ENCODE data around the gene CPNE4.

DNA sequence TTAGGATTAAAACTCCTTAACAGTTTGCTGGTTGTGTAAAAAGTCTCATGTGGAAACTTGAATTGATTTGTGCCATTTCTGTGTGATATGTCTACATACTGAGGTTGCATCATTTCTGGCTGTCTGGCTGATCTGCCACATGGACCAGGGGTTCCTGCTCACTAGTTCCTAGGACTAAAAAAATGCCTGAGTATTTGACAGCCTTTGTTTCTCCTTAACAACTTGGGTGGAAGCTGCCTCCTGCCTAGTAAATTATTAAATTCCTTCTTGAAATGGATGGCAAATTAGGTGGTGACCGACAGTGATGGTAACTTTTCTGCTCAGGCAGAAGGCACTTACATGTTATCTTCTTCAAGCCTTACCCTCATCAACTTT lies 305.2 kb downstream of the CPNE4 start:
- TF ChIP-seq, protein P1, sequence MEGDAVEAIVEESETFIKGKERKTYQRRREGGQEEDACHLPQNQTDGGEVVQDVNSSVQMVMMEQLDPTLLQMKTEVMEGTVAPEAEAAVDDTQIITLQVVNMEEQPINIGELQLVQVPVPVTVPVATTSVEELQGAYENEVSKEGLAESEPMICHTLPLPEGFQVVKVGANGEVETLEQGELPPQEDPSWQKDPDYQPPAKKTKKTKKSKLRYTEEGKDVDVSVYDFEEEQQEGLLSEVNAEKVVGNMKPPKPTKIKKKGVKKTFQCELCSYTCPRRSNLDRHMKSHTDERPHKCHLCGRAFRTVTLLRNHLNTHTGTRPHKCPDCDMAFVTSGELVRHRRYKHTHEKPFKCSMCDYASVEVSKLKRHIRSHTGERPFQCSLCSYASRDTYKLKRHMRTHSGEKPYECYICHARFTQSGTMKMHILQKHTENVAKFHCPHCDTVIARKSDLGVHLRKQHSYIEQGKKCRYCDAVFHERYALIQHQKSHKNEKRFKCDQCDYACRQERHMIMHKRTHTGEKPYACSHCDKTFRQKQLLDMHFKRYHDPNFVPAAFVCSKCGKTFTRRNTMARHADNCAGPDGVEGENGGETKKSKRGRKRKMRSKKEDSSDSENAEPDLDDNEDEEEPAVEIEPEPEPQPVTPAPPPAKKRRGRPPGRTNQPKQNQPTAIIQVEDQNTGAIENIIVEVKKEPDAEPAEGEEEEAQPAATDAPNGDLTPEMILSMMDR (IDR thresholded peaks at IDR 0.05): no peak
- TF ChIP-seq POLR2AphosphoS5 (IDR thresholded peaks at IDR 0.05; ENCODE audit: insufficient read depth in 1 of 2, low read depth in 1 of 2): no peak
- TF ChIP-seq POLR2A (IDR thresholded peaks at IDR 0.05): no peak

All from vagina (tissue), 2 donors.